WTC11 (cell line): ENCODE measurements around the gene CCDC83. TPM values are rescaled to one million over a fixed set of nuclear protein-coding genes. Genes with fewer than 3 reads are reported as not detected.

ENCODE experiments used
- ATAC-seq: fragments of 200-7000 bp; cut with Tn5 transposase; 2 replicates; pipeline ENCODE4 v1.10.0; 2021; ENCODE audit warnings: mild to moderate bottlenecking, moderate library complexity
- CTCF ChIA-PET: fragments of 300-600 bp; sonication (Branson Sonifier 250); formaldehyde crosslinking; loops from one replicate; lab custom pipeline; 2021; ENCODE audit warnings: antibody characterized with exemption; lab: Charles Lee
- POLR2A ChIA-PET: fragments of 350-600 bp; sonication (Branson Sonifier 250); formaldehyde crosslinking; loops from one replicate; lab custom pipeline; 2021; ENCODE audit warnings: antibody characterized with exemption; lab: Charles Lee
- DNase-seq: peaks from one replicate; pipeline ENCODE4 v3.0.0; 2021; ENCODE audit warnings: low spot score
- H3K27ac Mint-ChIP-seq: 2 replicates; pipeline ENCODE4 v1.8.0; 2021; ENCODE audit warnings: mixed read lengths
- H3K27me3 Mint-ChIP-seq: 2 replicates; pipeline ENCODE4 v1.8.0; 2021; ENCODE audit warnings: low read depth, mild to moderate bottlenecking, moderate library complexity, mixed read lengths
- H3K36me3 Mint-ChIP-seq: 2 replicates; pipeline ENCODE4 v1.8.0; 2021; ENCODE audit warnings: mixed read lengths
- H3K4me1 Mint-ChIP-seq: 2 replicates; pipeline ENCODE4 v1.8.0; 2022; ENCODE audit warnings: mixed read lengths
- H3K4me3 Mint-ChIP-seq: 2 replicates; pipeline ENCODE4 v1.8.0; 2021; ENCODE audit warnings: mild to moderate bottlenecking, moderate library complexity, mixed read lengths
- H3K9me3 Mint-ChIP-seq: 2 replicates; pipeline ENCODE4 v1.8.0; 2021; ENCODE audit warnings: mixed read lengths
- ATF1 ChIP-seq: sonication (generic); formaldehyde crosslinking; IDR thresholded peaks from 2 replicates; pipeline ENCODE4 v1.8.1; 2023; ENCODE audit warnings: mild to moderate bottlenecking, moderate library complexity, missing genetic modification reagents
- ATF3 ChIP-seq: sonication (generic); formaldehyde crosslinking; conservative IDR thresholded peaks from 2 replicates; pipeline ENCODE4 v1.8.1; 2022; ENCODE audit warnings: mild to moderate bottlenecking, missing genetic modification reagents
- CDX4 ChIP-seq: fragments of 250-450 bp; sonication (Bioruptor Pico); IDR thresholded peaks from 2 replicates; pipeline ENCODE4 v1.9.0; 2021; ENCODE audit warnings: moderate library complexity, mild to moderate bottlenecking, inconsistent platforms, borderline replicate concordance
- E2F5 ChIP-seq: sonication (generic); formaldehyde crosslinking; IDR thresholded peaks from 2 replicates; pipeline ENCODE4 v1.8.1; 2022; ENCODE audit warnings: mild to moderate bottlenecking, moderate library complexity, missing genetic modification reagents
- ESRRA ChIP-seq: sonication (generic); formaldehyde crosslinking; IDR thresholded peaks from 2 replicates; pipeline ENCODE4 v1.8.1; 2022; ENCODE audit warnings: mild to moderate bottlenecking, missing genetic modification reagents, borderline replicate concordance
- ETV6 ChIP-seq: sonication (generic); formaldehyde crosslinking; IDR thresholded peaks from 2 replicates; pipeline ENCODE4 v1.8.1; 2022; ENCODE audit warnings: mild to moderate bottlenecking, missing genetic modification reagents
- HMGA2 ChIP-seq: fragments of 250-450 bp; sonication (Bioruptor Pico); IDR thresholded peaks from 2 replicates; pipeline ENCODE4 v1.4.0; 2021; ENCODE audit warnings: mild to moderate bottlenecking, moderate library complexity
- IRF1 ChIP-seq: sonication (generic); formaldehyde crosslinking; IDR thresholded peaks from 2 replicates; pipeline ENCODE4 v1.8.0; 2023; ENCODE audit warnings: missing genetic modification reagents
- IRF2 ChIP-seq: sonication (generic); formaldehyde crosslinking; IDR thresholded peaks from 2 replicates; pipeline ENCODE4 v1.8.0; 2022; ENCODE audit warnings: low read depth, missing genetic modification reagents, borderline replicate concordance
- MLX ChIP-seq: sonication (generic); formaldehyde crosslinking; IDR thresholded peaks from 2 replicates; pipeline ENCODE4 v1.8.1; 2023; ENCODE audit warnings: mild to moderate bottlenecking, missing genetic modification reagents, moderate library complexity
- NFYB ChIP-seq: sonication (generic); formaldehyde crosslinking; conservative IDR thresholded peaks from 2 replicates; pipeline ENCODE4 v1.8.0; 2022; ENCODE audit warnings: low read depth, missing genetic modification reagents
- NR1H2 ChIP-seq: sonication (generic); formaldehyde crosslinking; IDR thresholded peaks from 2 replicates; pipeline ENCODE4 v1.9.0; 2021; ENCODE audit warnings: mild to moderate bottlenecking, moderate library complexity, missing genetic modification reagents
- NR3C1 ChIP-seq: sonication (generic); formaldehyde crosslinking; conservative IDR thresholded peaks from 2 replicates; pipeline ENCODE4 v1.8.1; 2023; ENCODE audit warnings: low read depth, mild to moderate bottlenecking, missing genetic modification reagents
- RORB ChIP-seq: fragments of 250-450 bp; sonication (Bioruptor Pico); IDR thresholded peaks from 2 replicates; pipeline ENCODE4 v1.9.0; 2021; ENCODE audit warnings: mild to moderate bottlenecking
- SP1 ChIP-seq: sonication (generic); formaldehyde crosslinking; conservative IDR thresholded peaks from 2 replicates; pipeline ENCODE4 v1.8.1; 2022; ENCODE audit warnings: missing genetic modification reagents
- TP53 ChIP-seq: sonication (generic); formaldehyde crosslinking; IDR thresholded peaks from 2 replicates; pipeline ENCODE4 v1.8.1; 2023; ENCODE audit warnings: mild to moderate bottlenecking, missing genetic modification reagents
- ZNF232 ChIP-seq: sonication (generic); formaldehyde crosslinking; IDR thresholded peaks from 2 replicates; pipeline ENCODE4 v1.8.0; 2022; ENCODE audit warnings: mild to moderate bottlenecking, missing genetic modification reagents
- ZNF263 ChIP-seq: sonication (generic); formaldehyde crosslinking; IDR thresholded peaks from 2 replicates; pipeline ENCODE4 v1.8.1; 2022; ENCODE audit warnings: low read depth, mild to moderate bottlenecking, moderate library complexity, missing genetic modification reagents
- ZNF317 ChIP-seq: sonication (generic); formaldehyde crosslinking; IDR thresholded peaks from 2 replicates; pipeline ENCODE4 v1.8.1; 2023; ENCODE audit warnings: low read depth, mild to moderate bottlenecking, moderate library complexity, missing genetic modification reagents, borderline replicate concordance
- ZNF671 ChIP-seq: fragments of 250-450 bp; sonication (Bioruptor Pico); IDR thresholded peaks from 2 replicates; pipeline ENCODE4 v1.8.0; 2021; ENCODE audit warnings: mild to moderate bottlenecking
- total RNA-seq: library from RNA; stranded (reverse); gene quantifications from 3 replicates; pipeline ENCODE4 v1.2.3, GENCODE V29; 2021

Gene CCDC83
- total RNA-seq, 1 experiment from 2014 or later = not detected

- TF ChIP-seq NFYB (CRISPR knock-in tag) (no peak), ESRRA (CRISPR knock-in tag) (no peak; the same call in 1 of the 2 replicates), MLX (CRISPR knock-in tag) (no peak), ZNF317 (CRISPR knock-in tag) (no peak), ETV6 (CRISPR knock-in tag) (peak; percentile 82; the same call in 1 of the 2 replicates), IRF1 (CRISPR knock-in tag) (0 out of 2 replicates have a peak, but pooled peaks have one; percentile 39), IRF2 (CRISPR knock-in tag) (no peak), CDX4 (no peak), NR3C1 (CRISPR knock-in tag) (no peak), ZNF232 (CRISPR knock-in tag) (peak; percentile 94; the same call in 1 of the 2 replicates), HMGA2 (no peak), ATF3 (no peak), RORB (CRISPR knock-in tag) (no peak), SP1 (CRISPR knock-in tag) (peak; percentile 72; the same call in 1 of the 2 replicates), E2F5 (CRISPR knock-in tag) (no peak)
Measured at GRCh38 chr11:85810871-85811611, 44.1 kb upstream of the CCDC83 start, which contains the start of gene SYTL2 (continued).

- DNase-seq = no peak
- peak overlapping the region; percentile 80 for H3K4me3 Mint-ChIP-seq
- peaks cover 16% of the 10 kb centered on the region for H3K4me1 Mint-ChIP-seq
- H3K9me3 Mint-ChIP-seq = no peaks in the 10 kb centered on the region
- POLR2A ChIA-PET = no interaction called here
- H3K27ac Mint-ChIP-seq = no peak overlapping the region
- peak; percentile 9 for ATAC-seq
- no peaks in the 10 kb centered on the region for H3K36me3 Mint-ChIP-seq
- no peak for TF ChIP-seq ZNF671
- TF ChIP-seq ATF1 (CRISPR knock-in tag) = no peak
- TF ChIP-seq TP53 = no peak
- no peak for TF ChIP-seq ATF3
- TF ChIP-seq ZNF263 = no peak
- no peak for TF ChIP-seq IRF1 (CRISPR knock-in tag)
- no peak for TF ChIP-seq NR1H2 (CRISPR knock-in tag)
- CTCF ChIA-PET = interaction anchor here (0.9 to 1.0 kb wide), 2 partner anchors 15 to 43 kb away, joined by 3 read pairs; partner anchors contain the start of gene CCDC83
- H3K27me3 Mint-ChIP-seq = peaks cover 46% of the 10 kb centered on the region
Measured at GRCh38 chr11:85811624-85812023, 43.6 kb upstream of the CCDC83 start.
